GM21390 (cell line): ENCODE measurements around the gene RASSF4.

Source experiments
- ATAC-seq: cut with Tn5 transposase; IDR thresholded peaks from one replicate; pipeline ENCODE4 v1.9.1; 2021; ENCODE audit not compliant: unreplicated experiment

RASSF4 gene

GRCh38 chr10:44961230-44961571, 1.6 kb downstream of the RASSF4 start:
- ATAC-seq: no peak

DNA sequence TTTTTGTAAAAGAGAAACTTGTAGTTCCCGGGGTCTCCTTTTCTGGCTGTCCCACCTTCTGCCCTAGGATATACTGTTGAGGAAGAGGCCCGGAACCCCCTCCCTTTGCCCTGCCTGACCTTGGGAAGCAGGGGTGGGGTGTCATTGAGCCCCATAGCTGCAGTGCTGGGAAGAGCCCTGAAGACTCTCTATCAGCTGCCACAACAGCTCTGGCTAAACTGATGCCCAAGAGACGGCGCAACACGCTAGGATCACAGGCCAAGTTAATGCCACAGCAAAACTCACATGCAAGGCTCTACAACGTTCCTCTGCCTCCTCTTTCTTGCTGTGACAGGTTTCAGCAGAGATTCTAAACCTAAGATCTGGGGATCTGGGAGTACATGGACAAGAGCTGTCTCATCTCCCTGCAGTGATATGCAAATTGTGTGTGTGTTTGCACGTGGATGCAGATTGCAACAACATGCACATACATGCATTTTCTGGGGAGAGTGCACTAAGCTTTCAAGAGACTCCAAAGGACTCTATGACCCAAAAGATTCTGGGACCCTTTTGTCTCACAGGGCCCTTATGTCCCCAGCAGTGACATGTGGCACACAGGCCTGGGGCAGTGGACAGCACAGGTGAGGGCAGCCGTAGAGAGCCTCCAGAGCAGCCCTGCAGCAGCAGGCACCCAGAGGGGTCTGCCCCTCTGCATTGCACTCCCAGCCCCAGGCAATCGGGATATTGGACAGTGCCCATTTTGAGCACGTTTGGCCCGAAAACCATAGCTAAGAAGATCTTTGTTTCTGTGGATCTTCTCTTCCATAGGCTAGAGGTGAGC, 2.5 kb downstream of the RASSF4 start:
- ATAC-seq: no peak

- ATAC-seq: no peak
Measured at GRCh38 chr10:44962870-44963738, 3.5 kb downstream of the RASSF4 start.

DNA sequence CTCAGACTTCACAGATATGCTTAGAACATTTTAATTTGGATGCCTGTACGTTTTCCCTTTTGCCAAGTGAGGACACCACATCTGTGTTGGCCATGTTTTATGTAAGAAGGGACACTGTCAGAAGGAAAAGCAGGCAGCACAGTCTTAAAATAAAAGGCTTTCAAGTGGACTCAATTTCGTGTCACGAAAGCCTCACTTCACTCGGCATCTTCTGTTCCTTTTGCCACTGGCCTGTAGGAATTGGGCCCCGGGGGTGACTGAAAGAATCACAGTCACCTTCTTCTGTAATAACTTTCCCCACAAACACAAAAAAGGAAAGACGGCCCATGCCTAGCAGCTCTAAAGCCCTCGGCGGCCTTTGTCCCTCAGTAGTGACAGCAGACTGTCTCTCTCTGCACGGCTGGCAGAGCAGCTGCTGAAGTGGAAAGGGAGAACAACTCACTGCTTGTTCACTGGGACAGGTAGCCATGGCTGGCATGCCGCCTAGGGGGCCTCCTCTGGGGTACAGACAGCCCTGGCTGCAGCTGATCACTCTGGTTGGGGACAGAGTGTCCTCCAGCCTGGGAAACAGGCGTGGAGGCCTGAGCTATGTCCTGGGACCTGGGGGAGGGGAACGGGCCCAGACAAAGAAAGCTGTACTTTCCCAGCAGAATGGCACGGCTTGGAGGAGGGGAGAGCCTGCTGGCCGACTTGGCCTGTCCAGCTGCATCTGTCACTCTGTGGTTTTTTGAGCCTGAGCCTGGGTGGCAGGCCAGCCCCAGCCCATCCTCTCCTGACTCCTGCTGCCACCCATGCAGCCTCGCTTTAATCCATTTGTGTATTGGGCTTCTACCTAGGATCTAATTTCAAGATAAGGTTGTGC, 4.4 kb downstream of the RASSF4 start:
- ATAC-seq: no peak

DNA sequence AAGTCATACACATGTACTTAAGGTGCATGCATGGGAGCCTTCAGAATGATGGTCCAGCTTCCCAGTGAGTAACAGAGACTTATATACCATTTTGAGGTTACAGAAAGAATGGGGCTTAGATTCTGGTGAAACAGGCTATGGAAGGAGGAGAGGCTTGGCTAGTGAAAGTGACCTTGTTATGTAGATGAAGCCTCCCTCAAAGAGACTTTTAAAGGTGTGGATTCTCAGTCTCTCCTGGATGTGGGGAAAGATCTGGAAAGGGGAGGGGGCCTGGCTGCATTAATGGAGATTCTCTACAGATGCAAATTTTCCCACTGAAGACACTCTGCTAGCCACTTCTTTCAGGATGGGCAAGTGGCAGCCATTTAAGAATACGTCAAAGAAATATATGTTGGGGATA, 5.5 kb downstream of the RASSF4 start:
- no peak for ATAC-seq

- ATAC-seq: no peak
Measured at GRCh38 chr10:44965651-44966097, 6.1 kb downstream of the RASSF4 start.

- ATAC-seq: no peak
Measured at GRCh38 chr10:44966129-44966815, 6.7 kb downstream of the RASSF4 start.

GRCh38 chr10:44966816-44967509, 7.4 kb downstream of the RASSF4 start:
- ATAC-seq: no peak

DNA sequence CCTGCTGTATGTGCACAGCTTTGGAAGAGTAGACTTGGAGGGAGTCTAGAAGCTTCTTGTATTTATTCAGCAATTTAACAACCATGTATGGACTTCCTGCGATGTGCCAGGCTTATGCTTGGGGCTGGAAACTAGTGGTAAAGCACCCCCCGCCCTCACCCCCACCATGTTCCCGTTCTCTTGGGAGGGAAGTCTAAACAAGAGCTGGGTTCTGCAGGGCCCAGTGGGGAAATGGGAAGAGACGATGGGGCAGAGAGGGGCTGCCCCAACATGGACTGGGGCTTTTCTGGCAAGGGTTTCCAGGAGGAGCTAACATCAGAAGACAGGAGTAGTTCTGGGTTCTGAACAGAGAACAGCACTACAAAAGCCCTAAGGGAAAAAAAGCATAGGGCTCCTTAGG, 8.0 kb downstream of the RASSF4 start:
- ATAC-seq: no peak

- ATAC-seq: no peak
Measured at GRCh38 chr10:44968091-44968490, 8.5 kb downstream of the RASSF4 start.

GRCh38 chr10:44968500-44969400, 9.1 kb downstream of the RASSF4 start:
- ATAC-seq: no peak

DNA sequence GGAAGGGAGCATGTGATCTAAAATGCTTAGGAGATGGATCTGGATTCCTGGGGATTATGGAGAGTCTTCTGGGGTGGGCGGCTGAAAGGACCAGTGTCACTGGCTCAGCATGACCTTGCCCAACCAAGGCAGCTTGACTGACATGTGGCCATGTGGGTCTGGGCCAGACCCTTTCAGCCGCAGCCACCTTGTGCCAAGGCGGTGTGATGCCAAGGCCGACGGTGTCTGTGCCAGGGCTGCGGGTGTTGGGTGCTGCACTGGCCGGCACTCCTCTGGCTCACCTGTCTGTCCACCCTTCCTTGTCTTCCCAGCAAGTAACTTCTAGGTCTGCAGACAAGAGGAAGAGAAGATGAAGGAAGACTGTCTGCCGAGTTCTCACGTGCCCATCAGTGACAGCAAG, 10.3 kb downstream of the RASSF4 start:
- no peak for ATAC-seq

DNA sequence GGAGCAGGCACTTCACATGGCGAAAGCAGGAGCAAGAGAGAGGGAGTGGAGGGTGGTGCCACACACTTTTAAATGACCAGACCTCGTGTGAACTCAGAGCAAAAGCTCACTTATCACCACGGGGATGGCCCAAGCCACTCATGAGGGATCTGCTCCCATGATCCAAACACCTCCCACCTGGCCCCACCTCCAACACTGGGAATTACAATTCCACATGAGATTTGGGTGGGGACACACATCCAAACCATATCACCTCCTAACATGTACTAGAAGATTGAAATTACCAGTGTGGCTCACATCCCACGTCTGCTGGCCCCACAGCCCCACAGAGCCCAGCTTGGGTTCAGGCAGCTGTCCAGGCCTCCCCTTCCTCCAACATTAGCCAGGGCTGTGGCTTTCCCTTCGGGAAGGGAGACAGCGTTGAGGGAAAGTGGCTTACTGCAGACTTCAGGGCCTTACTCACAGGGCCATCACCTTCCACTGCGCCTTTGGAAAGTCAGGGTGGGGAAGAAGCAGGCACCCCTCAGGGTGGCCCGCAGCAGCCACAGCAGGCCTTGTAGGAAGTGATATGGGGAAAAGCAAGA, 11.3 kb downstream of the RASSF4 start:
- no peak for ATAC-seq

DNA sequence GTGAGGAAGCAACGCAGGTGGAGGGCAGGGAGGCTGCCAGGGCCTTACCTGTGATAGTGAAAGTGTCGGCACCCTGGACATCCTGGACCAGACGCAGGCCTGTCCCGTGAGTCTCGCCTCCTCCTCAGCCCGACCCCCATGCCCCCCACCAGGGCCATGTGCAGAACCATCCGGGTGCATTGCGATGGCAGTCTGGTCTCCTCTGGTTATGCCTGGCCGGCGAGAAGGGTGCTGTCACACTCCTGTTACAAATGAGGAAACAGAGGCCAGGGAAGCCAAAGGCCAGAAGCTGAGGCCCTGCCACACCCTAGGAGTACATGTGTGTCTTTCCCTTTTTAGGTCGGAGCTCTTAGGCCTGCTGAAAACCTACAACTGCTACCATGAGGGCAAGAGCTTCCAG, 11.8 kb downstream of the RASSF4 start:
- no peak for ATAC-seq

- no peak for ATAC-seq
Measured at GRCh38 chr10:44971935-44972757, 12.5 kb downstream of the RASSF4 start.

DNA sequence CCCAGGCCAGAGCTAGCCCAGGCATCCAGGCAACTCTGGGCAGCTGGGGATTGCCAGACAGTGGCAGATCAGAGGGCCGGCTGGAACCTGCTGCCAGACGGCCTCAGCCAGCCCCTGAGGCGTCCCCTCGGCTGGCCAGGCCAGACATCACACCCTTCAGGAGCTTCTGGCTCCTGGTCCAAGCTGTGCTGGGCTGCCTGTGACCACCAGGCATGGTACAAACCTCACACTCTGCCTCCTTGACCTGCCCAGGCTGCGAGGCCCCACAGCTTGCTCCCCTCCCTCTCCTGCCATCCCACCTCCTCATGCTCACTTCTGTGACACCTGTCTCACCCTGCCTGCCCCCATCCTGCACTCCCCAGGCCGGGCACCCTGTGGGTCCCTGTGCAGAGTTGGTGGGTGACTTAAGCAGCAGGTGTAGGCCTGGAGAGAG, 13.3 kb downstream of the RASSF4 start:
- ATAC-seq: no peak

- no peak for ATAC-seq
Measured at GRCh38 chr10:44973323-44974081, 13.9 kb downstream of the RASSF4 start.
